OCI-LY1 (cell line): ENCODE results near the gene AK2.

ENCODE experiments used
- H2AFZ ChIP-seq: fragments of 200-600 bp; sonication (generic), shearing (Covaris generic); 2 replicates; pipeline ENCODE4 v1.6.0; 2014; ENCODE audit warnings: antibody characterized with exemption, mild to moderate bottlenecking, low read length
- H3F3A ChIP-seq: fragments of 200-600 bp; sonication (generic), shearing (Covaris generic); 2 replicates; pipeline ENCODE4 v1.6.0; 2014; ENCODE audit warnings: mild to moderate bottlenecking, antibody characterized with exemption, low read length, moderate library complexity; ENCODE audit not compliant: insufficient read depth
- H3K27ac ChIP-seq: fragments of 200-600 bp; sonication (generic); 2 replicates; pipeline ENCODE4 v1.5.1; 2014; ENCODE audit warnings: low read length, mixed run types, mild to moderate bottlenecking, low read depth; ENCODE audit not compliant: poor library complexity, severe bottlenecking
- H3K27me3 ChIP-seq: fragments of 200-600 bp; sonication (generic); 2 replicates; pipeline ENCODE4 v1.6.0; 2014; ENCODE audit warnings: antibody characterized with exemption, mild to moderate bottlenecking, low read length, moderate library complexity; ENCODE audit not compliant: insufficient read depth
- H3K36me3 ChIP-seq: fragments of 200-600 bp; sonication (generic); 2 replicates; pipeline ENCODE4 v1.6.1; 2014; ENCODE audit warnings: mild to moderate bottlenecking, antibody characterized with exemption, low read length, moderate library complexity, mixed read lengths; ENCODE audit not compliant: insufficient read depth
- H3K4me1 ChIP-seq: fragments of 200-600 bp; sonication (generic); 2 replicates; pipeline ENCODE4 v1.5.1; 2014; ENCODE audit warnings: mild to moderate bottlenecking, low read length, moderate library complexity; ENCODE audit not compliant: insufficient read depth, severe bottlenecking
- H3K4me2 ChIP-seq: fragments of 200-600 bp; sonication (generic), shearing (Covaris generic); 2 replicates; pipeline ENCODE4 v1.6.1; 2014; ENCODE audit warnings: low read length
- H3K4me3 ChIP-seq: fragments of 200-600 bp; sonication (generic); 2 replicates; pipeline ENCODE4 v1.5.1; 2014; ENCODE audit warnings: low read length, low read depth, mild to moderate bottlenecking, mixed read lengths; ENCODE audit not compliant: poor library complexity, severe bottlenecking
- H3K79me2 ChIP-seq: fragments of 200-600 bp; shearing (Covaris generic); 2 replicates; pipeline ENCODE4 v1.6.1; 2016; ENCODE audit warnings: mixed run types, low read length, mixed read lengths; ENCODE audit not compliant: insufficient read depth
- H3K9ac ChIP-seq: fragments of 200-600 bp; sonication (generic), shearing (Covaris generic); 2 replicates; pipeline ENCODE4 v1.6.1; 2014; ENCODE audit warnings: mild to moderate bottlenecking, low read length, mixed read lengths
- H3K9me2 ChIP-seq: fragments of 200-600 bp; sonication (generic), shearing (Covaris generic); 2 replicates; pipeline ENCODE4 v1.6.1; 2014; ENCODE audit warnings: low read depth, mild to moderate bottlenecking, low read length, mixed read lengths
- H3K9me3 ChIP-seq: fragments of 200-600 bp; shearing (Covaris generic); 2 replicates; pipeline ENCODE4 v1.6.1; 2014; ENCODE audit warnings: low read length, mixed read lengths
- H4K20me1 ChIP-seq: fragments of 200-600 bp; sonication (generic), shearing (Covaris generic); 2 replicates; pipeline ENCODE4 v1.6.0; 2016; ENCODE audit warnings: mild to moderate bottlenecking, low read length; ENCODE audit not compliant: insufficient read depth
- EZH2 ChIP-seq: fragments of 200-600 bp; sonication (generic), shearing (Covaris generic); IDR thresholded peaks from 2 replicates; pipeline ENCODE4 v1.8.0; 2017; ENCODE audit warnings: borderline replicate concordance, mixed run types, mild to moderate bottlenecking, antibody characterized with exemption, low read length, moderate library complexity, mixed read lengths
- TF ChIP-seq, protein P1 (sequence below): fragments of 200-600 bp; sonication (generic), shearing (Covaris generic); IDR thresholded peaks from 2 replicates; pipeline ENCODE4 v1.5.1; 2017; ENCODE audit warnings: mild to moderate bottlenecking, antibody characterized with exemption, low read length, moderate library complexity, mixed read lengths

The AK2 gene

GRCh38 chr1:32985226-32985625 lies 51.5 kb downstream of the AK2 start:
- Histone ChIP-seq H3K9ac (no peak overlapping the region), H4K20me1 (no peaks in the 10 kb centered on the region), H3K79me2 (no peaks in the 10 kb centered on the region), H3K4me1 (peaks cover 26% of the 10 kb centered on the region), H3K4me3 (no peak overlapping the region), H3K36me3 (no peaks in the 10 kb centered on the region), H3K27ac (no peak overlapping the region), H2AFZ (no peak overlapping the region), H3K9me2 (no peaks in the 10 kb centered on the region), H3F3A (no peaks in the 10 kb centered on the region), H3K27me3 (no peaks in the 10 kb centered on the region), H3K9me3 (no peaks in the 10 kb centered on the region), H3K4me2 (no peak overlapping the region)
- no peak for TF ChIP-seq EZH2
- TF ChIP-seq, protein P1, sequence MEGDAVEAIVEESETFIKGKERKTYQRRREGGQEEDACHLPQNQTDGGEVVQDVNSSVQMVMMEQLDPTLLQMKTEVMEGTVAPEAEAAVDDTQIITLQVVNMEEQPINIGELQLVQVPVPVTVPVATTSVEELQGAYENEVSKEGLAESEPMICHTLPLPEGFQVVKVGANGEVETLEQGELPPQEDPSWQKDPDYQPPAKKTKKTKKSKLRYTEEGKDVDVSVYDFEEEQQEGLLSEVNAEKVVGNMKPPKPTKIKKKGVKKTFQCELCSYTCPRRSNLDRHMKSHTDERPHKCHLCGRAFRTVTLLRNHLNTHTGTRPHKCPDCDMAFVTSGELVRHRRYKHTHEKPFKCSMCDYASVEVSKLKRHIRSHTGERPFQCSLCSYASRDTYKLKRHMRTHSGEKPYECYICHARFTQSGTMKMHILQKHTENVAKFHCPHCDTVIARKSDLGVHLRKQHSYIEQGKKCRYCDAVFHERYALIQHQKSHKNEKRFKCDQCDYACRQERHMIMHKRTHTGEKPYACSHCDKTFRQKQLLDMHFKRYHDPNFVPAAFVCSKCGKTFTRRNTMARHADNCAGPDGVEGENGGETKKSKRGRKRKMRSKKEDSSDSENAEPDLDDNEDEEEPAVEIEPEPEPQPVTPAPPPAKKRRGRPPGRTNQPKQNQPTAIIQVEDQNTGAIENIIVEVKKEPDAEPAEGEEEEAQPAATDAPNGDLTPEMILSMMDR: no peak

- H3K27me3 ChIP-seq: no peaks in the 10 kb centered on the region
- H2AFZ ChIP-seq: no peak overlapping the region
- H3K9me2 ChIP-seq: no peaks in the 10 kb centered on the region
- H3K79me2 ChIP-seq: no peaks in the 10 kb centered on the region
- no peak overlapping the region for H3K27ac ChIP-seq
- H3K4me3 ChIP-seq: no peak overlapping the region
- H4K20me1 ChIP-seq: no peaks in the 10 kb centered on the region
- H3F3A ChIP-seq: no peaks in the 10 kb centered on the region
- H3K36me3 ChIP-seq: no peaks in the 10 kb centered on the region
- H3K9me3 ChIP-seq: no peaks in the 10 kb centered on the region
- H3K4me2 ChIP-seq: no peak overlapping the region
- no peak for TF ChIP-seq EZH2
- TF ChIP-seq, protein P1: no peak
- H3K9ac ChIP-seq: no peak overlapping the region
- H3K4me1 ChIP-seq: peaks cover 32% of the 10 kb centered on the region
These were observed 52.1 kb downstream of the AK2 start for GRCh38 chr1:32984455-32985171.

GRCh38 chr1:32984090-32984454 lies 52.6 kb downstream of the AK2 start:
- TF ChIP-seq, protein P1: no peak
- TF ChIP-seq EZH2: no peak
- H3F3A ChIP-seq: no peaks in the 10 kb centered on the region
- H3K9me3 ChIP-seq: no peaks in the 10 kb centered on the region
- H3K9ac ChIP-seq: no peak overlapping the region
- H3K9me2 ChIP-seq: no peaks in the 10 kb centered on the region
- H3K4me1 ChIP-seq: peaks cover 32% of the 10 kb centered on the region
- no peaks in the 10 kb centered on the region for H3K36me3 ChIP-seq
- no peaks in the 10 kb centered on the region for H3K27me3 ChIP-seq
- no peak overlapping the region for H2AFZ ChIP-seq
- no peak overlapping the region for H3K4me2 ChIP-seq
- no peak overlapping the region for H3K27ac ChIP-seq
- no peak overlapping the region for H3K4me3 ChIP-seq
- H4K20me1 ChIP-seq: no peaks in the 10 kb centered on the region
- no peaks in the 10 kb centered on the region for H3K79me2 ChIP-seq
